ENCODE results near the gene IL17A.

DNA sequence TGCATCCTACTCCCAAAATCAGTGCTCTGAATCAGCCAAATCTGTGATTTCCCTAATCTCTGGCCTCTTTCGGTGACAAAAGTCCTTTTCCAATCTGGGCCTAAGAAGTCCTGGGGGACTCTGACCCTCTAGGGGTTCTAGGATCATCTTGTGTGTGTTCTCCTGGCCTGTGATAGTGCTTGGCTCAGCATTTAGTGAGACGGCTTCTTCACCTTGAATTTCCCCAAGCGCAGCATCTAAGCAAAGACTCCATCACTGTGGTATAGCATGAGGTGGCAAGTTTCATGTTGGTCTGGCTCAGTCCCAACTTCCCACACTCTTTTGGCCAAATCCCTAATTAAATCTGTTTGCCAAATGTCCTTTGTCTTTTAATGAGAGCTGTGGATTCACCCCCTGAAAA, 12.1 kb upstream of the IL17A start:
- TF ChIP-seq, protein P1, sequence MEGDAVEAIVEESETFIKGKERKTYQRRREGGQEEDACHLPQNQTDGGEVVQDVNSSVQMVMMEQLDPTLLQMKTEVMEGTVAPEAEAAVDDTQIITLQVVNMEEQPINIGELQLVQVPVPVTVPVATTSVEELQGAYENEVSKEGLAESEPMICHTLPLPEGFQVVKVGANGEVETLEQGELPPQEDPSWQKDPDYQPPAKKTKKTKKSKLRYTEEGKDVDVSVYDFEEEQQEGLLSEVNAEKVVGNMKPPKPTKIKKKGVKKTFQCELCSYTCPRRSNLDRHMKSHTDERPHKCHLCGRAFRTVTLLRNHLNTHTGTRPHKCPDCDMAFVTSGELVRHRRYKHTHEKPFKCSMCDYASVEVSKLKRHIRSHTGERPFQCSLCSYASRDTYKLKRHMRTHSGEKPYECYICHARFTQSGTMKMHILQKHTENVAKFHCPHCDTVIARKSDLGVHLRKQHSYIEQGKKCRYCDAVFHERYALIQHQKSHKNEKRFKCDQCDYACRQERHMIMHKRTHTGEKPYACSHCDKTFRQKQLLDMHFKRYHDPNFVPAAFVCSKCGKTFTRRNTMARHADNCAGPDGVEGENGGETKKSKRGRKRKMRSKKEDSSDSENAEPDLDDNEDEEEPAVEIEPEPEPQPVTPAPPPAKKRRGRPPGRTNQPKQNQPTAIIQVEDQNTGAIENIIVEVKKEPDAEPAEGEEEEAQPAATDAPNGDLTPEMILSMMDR (IDR thresholded peaks at IDR 0.05; ENCODE audit: low read length) = no peak
- no peak for TF ChIP-seq EZH2 (optimal IDR thresholded peaks at IDR 0.05; ENCODE audit: low read depth, low read length)
- TF ChIP-seq EZH2phosphoT487 (IDR thresholded peaks at IDR 0.05; ENCODE audit: low read length) = no peak

Data from MM.1S (cell line).